IMR-90 (cell line): ENCODE measurements around the gene CA9. TPM values are rescaled to one million over a fixed set of nuclear protein-coding genes. Genes with fewer than 3 reads are reported as not detected.

Experiments used
- ATAC-seq: fragments of 200-7000 bp; cut with Tn5 transposase; 2 replicates; pipeline ENCODE4 v1.9.1; 2020; ENCODE audit warnings: low read depth, mild to moderate bottlenecking, moderate library complexity
- BruUV-seq: library from RNA; stranded (reverse); fragments of 400-500 nt; replicated peaks from 2 replicates; lab custom pipeline; 2021; lab: Mats Ljungman, UMichigan
- CTCF ChIA-PET: fragments of 300-600 bp; formaldehyde crosslinking; extraction: SDS; loops from one replicate; lab custom pipeline; 2021; ENCODE audit warnings: antibody characterized with exemption; lab: Yijun Ruan, JAX
- POLR2A ChIA-PET: fragments of 300-600 bp; sonication (Branson Sonifier 250); formaldehyde crosslinking; loops from one replicate; lab custom pipeline; 2022; ENCODE audit warnings: antibody characterized with exemption; ENCODE audit not compliant: unreplicated experiment; lab: Charles Lee
- DNase-seq: peaks from one replicate; pipeline ENCODE4 v3.0.0; 2013
- H2AFZ ChIP-seq: replicated peaks from 2 replicates; pipeline ENCODE3; 2013; ENCODE audit warnings: low read length, mild to moderate bottlenecking; ENCODE audit not compliant: poor library complexity
- H2AK5ac ChIP-seq: 2 replicates; pipeline ENCODE4 v1.6.1; 2013; ENCODE audit warnings: low read depth, low read length, inconsistent platforms
- H2AK9ac ChIP-seq: replicated peaks from 2 replicates; pipeline ENCODE3; 2013; ENCODE audit warnings: mild to moderate bottlenecking, low read depth, low read length, moderate library complexity; ENCODE audit not compliant: poor library complexity
- H2BK120ac ChIP-seq: 2 replicates; pipeline ENCODE4 v1.6.1; 2013; ENCODE audit warnings: low read depth, low read length, inconsistent platforms
- H2BK15ac ChIP-seq: 3 replicates; pipeline ENCODE4 v1.6.1; 2013; ENCODE audit warnings: low read depth, low read length, inconsistent platforms
- H2BK20ac ChIP-seq: 2 replicates; pipeline ENCODE4 v1.6.1; 2013; ENCODE audit warnings: low read depth, mild to moderate bottlenecking, inconsistent platforms, low read length, moderate library complexity
- H2BK5ac ChIP-seq: 2 replicates; pipeline ENCODE4 v1.6.1; 2013; ENCODE audit warnings: mild to moderate bottlenecking, low read depth, low read length, inconsistent platforms; ENCODE audit not compliant: poor library complexity, severe bottlenecking
- H3K14ac ChIP-seq: replicated peaks from 2 replicates; pipeline ENCODE4 v1.6.1; 2013; ENCODE audit warnings: low read depth, low read length, inconsistent platforms
- H3K18ac ChIP-seq: 2 replicates; pipeline ENCODE4 v1.6.1; 2013; ENCODE audit warnings: low read depth, low read length, control low read depth
- H3K23ac ChIP-seq: 2 replicates; pipeline ENCODE4 v1.6.1; 2013; ENCODE audit warnings: low read depth, low read length, inconsistent platforms
- H3K27ac ChIP-seq: 2 replicates; pipeline ENCODE4 v1.5.1; 2013; ENCODE audit warnings: mild to moderate bottlenecking, control low read depth, low read length; ENCODE audit not compliant: insufficient read depth
- H3K27me3 ChIP-seq: 2 replicates; pipeline ENCODE4 v1.6.1; 2013; ENCODE audit warnings: low read length; ENCODE audit not compliant: control insufficient read depth, insufficient read depth
- H3K36me3 ChIP-seq: 2 replicates; pipeline ENCODE4 v1.6.1; 2013; ENCODE audit warnings: low read length, mixed read lengths; ENCODE audit not compliant: control insufficient read depth, insufficient read depth
- H3K4ac ChIP-seq: 2 replicates; pipeline ENCODE4 v1.6.1; 2013; ENCODE audit warnings: low read depth, low read length, inconsistent platforms
- H3K4me1 ChIP-seq: 2 replicates; pipeline ENCODE4 v1.6.1; 2013; ENCODE audit warnings: low read length, mixed read lengths; ENCODE audit not compliant: control insufficient read depth, insufficient read depth
- H3K4me2 ChIP-seq: 2 replicates; pipeline ENCODE4 v1.6.1; 2013; ENCODE audit warnings: low read depth, mild to moderate bottlenecking, control low read depth, low read length, moderate library complexity
- H3K4me3 ChIP-seq: 2 replicates; pipeline ENCODE4 v1.5.1; 2013; ENCODE audit warnings: low read depth, mild to moderate bottlenecking, control low read depth, low read length, moderate library complexity; ENCODE audit not compliant: insufficient read depth
- H3K56ac ChIP-seq: 2 replicates; pipeline ENCODE4 v1.6.1; 2013; ENCODE audit warnings: low read length, inconsistent platforms; ENCODE audit not compliant: insufficient read depth; ENCODE audit errors: extremely low read depth
- H3K79me1 ChIP-seq, 2 experiments: 2 replicates each; pipeline ENCODE4 v1.6.1; 2013; ENCODE audit warnings: low read length in 2 of 2, inconsistent platforms in 1 of 2, low read depth in 1 of 2
- H3K9ac ChIP-seq: 2 replicates; pipeline ENCODE4 v1.6.1; 2013; ENCODE audit warnings: low read depth, low read length, control low read depth
- H3K9me1 ChIP-seq: 2 replicates; pipeline ENCODE4 v1.6.1; 2013; ENCODE audit warnings: low read length, inconsistent platforms; ENCODE audit not compliant: insufficient read depth
- H3K9me3 ChIP-seq: 2 replicates; pipeline ENCODE4 v1.6.1; 2013; ENCODE audit warnings: low read length; ENCODE audit not compliant: control insufficient read depth, insufficient read depth
- H4K20me1 ChIP-seq: 2 replicates; pipeline ENCODE4 v1.6.1; 2013; ENCODE audit warnings: low read length, inconsistent platforms; ENCODE audit not compliant: insufficient read depth
- H4K5ac ChIP-seq: 2 replicates; pipeline ENCODE4 v1.6.1; 2013; ENCODE audit warnings: mild to moderate bottlenecking, low read depth, low read length, control low read depth
- H4K8ac ChIP-seq, 2 experiments: 2 replicates each; pipeline ENCODE4 v1.6.1; 2013; ENCODE audit warnings: low read depth in 2 of 2, low read length in 2 of 2, control low read depth in 1 of 2, inconsistent platforms in 1 of 2
- H4K91ac ChIP-seq: 2 replicates; pipeline ENCODE4 v1.6.1; 2013; ENCODE audit warnings: low read depth, low read length, inconsistent platforms; ENCODE audit not compliant: insufficient read depth
- BHLHE40 ChIP-seq: fragments of 150-350 bp; IDR thresholded peaks from 2 replicates; pipeline ENCODE4 v1.6.1; 2016; ENCODE audit warnings: mild to moderate bottlenecking, low read depth, low read length
- CEBPB ChIP-seq: IDR thresholded peaks from 2 replicates; pipeline ENCODE4 v1.6.1; 2012; ENCODE audit warnings: low read depth, low read length, improper control_type of control experiment
- CHD1 ChIP-seq: IDR thresholded peaks from 2 replicates; pipeline ENCODE4 v1.6.1; 2012; ENCODE audit warnings: low read depth, low read length, improper control_type of control experiment
- FOS ChIP-seq: fragments of 150-350 bp; IDR thresholded peaks from 2 replicates; pipeline ENCODE4 v1.6.1; 2016; ENCODE audit warnings: low read depth, low read length
- MAFK ChIP-seq: IDR thresholded peaks from 2 replicates; pipeline ENCODE4 v1.6.1; 2012; ENCODE audit warnings: low read depth, low read length, improper control_type of control experiment
- MAZ ChIP-seq: IDR thresholded peaks from 2 replicates; pipeline ENCODE4 v1.6.1; 2012; ENCODE audit warnings: low read depth, mild to moderate bottlenecking, low read length, improper control_type of control experiment, moderate library complexity, borderline replicate concordance
- MXI1 ChIP-seq: IDR thresholded peaks from 2 replicates; pipeline ENCODE4 v1.6.1; 2012; ENCODE audit warnings: low read depth, mild to moderate bottlenecking, low read length, moderate library complexity, borderline replicate concordance
- NFE2L2 ChIP-seq: fragments of 150-350 bp; IDR thresholded peaks from 2 replicates; pipeline ENCODE4 v1.6.1; 2016; ENCODE audit warnings: low read depth, mild to moderate bottlenecking, low read length
- POLR2A ChIP-seq: IDR thresholded peaks from 2 replicates; pipeline ENCODE4 v1.6.1; 2012; ENCODE audit warnings: mild to moderate bottlenecking, low read depth, low read length
- RAD21 ChIP-seq: IDR thresholded peaks from 2 replicates; pipeline ENCODE4 v1.6.1; 2012; ENCODE audit warnings: low read length, improper control_type of control experiment
- RCOR1 ChIP-seq: IDR thresholded peaks from 2 replicates; pipeline ENCODE4 v1.6.1; 2012; ENCODE audit warnings: mild to moderate bottlenecking, low read length, improper control_type of control experiment; ENCODE audit not compliant: insufficient replicate concordance
- RFX5 ChIP-seq: IDR thresholded peaks from 2 replicates; pipeline ENCODE4 v1.8.0; 2012; ENCODE audit warnings: low read depth, mild to moderate bottlenecking, low read length, moderate library complexity
- SMC3 ChIP-seq: fragments of 150-350 bp; IDR thresholded peaks from 2 replicates; pipeline ENCODE4 v1.6.1; 2016; ENCODE audit warnings: low read depth, mild to moderate bottlenecking, antibody characterized with exemption, low read length, moderate library complexity
- WGBS, 2 experiments: methylation state at CpG; one replicate each; pipeline versions ENCODE4 v1.1.5 to v1.1.7; 2013; ENCODE audit warnings: missing lambda C conversion rate in 2 of 2; ENCODE audit not compliant: insufficient read length in 1 of 2; ENCODE audit errors: extremely low coverage in 2 of 2; 5-methylcytosine and 5-hydroxymethylcytosine counted together
- dilution Hi-C: fragments of 300-500 bp; cut with HindIII; formaldehyde crosslinking; loops from one replicate; pipeline ENCODE4 v1.14.3; 2018; ENCODE audit warnings: low sequenced_read_pairs; ENCODE audit not compliant: unreplicated experiment
- in situ Hi-C: fragments of 300-500 bp; cut with MboI; formaldehyde crosslinking; loops from 3 replicates; pipeline ENCODE4 v1.14.3; 2019; ENCODE audit warnings: low sequenced_read_pairs, inconsistent platforms, mixed read lengths
- intact Hi-C: fragments of 100-400 bp; cut with micrococcal nuclease; formaldehyde crosslinking; loops from 2 replicates; pipeline ENCODE4 v1.10.0; 2022
- polyA plus RNA-seq, 3 experiments: library from polyadenylated mRNA; depleted of rRNA; stranded (reverse); fragments of >200 nt; gene quantifications; 2 replicates each; pipeline ENCODE4 v1.2.3, GENCODE V29; 2012; ENCODE audit warnings: low replicate concordance in 1 of 3
- total RNA-seq: library from RNA; depleted of rRNA; stranded (reverse); fragments of >200 nt; gene quantifications from 2 replicates; pipeline ENCODE4 v1.2.3, GENCODE V29; 2012
- TF ChIP-seq, protein P1 (sequence below): conservative IDR thresholded peaks from 2 replicates; pipeline ENCODE4 v1.5.1; 2012; ENCODE audit warnings: mild to moderate bottlenecking, low read depth, low read length, improper control_type of control experiment
- TF ChIP-seq, protein P2 (sequence below): fragments of 150-350 bp; IDR thresholded peaks from 2 replicates; pipeline ENCODE4 v1.6.1; 2017; ENCODE audit warnings: mild to moderate bottlenecking, antibody characterized with exemption, low read length, low read depth
- TF ChIP-seq, protein P3 (sequence below): fragments of 150-350 bp; IDR thresholded peaks from 2 replicates; pipeline ENCODE4 v1.6.1; 2016; ENCODE audit warnings: low read depth, mild to moderate bottlenecking, low read length, moderate library complexity, borderline replicate concordance

CA9 gene
- total and polyA plus RNA-seq, 2 of the 4 experiments (the other 2 are of a cell fraction) = 0.54 to 3.9 TPM

DNA sequence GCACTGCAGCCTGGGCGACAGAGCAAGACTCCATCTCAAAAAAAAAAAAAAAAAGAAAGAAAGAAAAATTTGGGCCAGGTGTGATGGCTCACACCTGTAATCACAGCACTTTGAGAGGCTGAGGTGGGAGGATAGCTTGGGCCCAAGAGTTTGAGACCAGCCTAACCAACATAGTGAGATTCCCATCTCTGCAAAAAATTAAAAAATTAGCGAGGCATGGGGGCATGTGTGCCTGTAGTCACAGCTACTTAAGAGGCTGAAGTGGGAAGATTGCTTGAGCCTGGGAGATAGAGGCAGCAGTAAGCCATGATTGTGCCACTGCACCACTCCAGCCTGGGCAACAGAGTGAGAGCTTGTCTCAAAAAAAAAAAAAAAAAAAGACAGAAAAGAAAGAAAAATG lies 20.1 kb upstream of the CA9 start:
- no peak for ATAC-seq
- Histone ChIP-seq H3K27ac (no peak overlapping the region), H2AFZ (no peak overlapping the region), H3K18ac (no peak overlapping the region), H3K79me1 (peaks cover 0 to 1% of the 10 kb centered on the region in 2 experiments; a peak in 3 of 4 replicates), H3K9me1 (peaks cover 4% of the 10 kb centered on the region; the same call in 1 of the 2 replicates), H4K8ac (no peak overlapping the region), H2BK5ac (no peak overlapping the region), H3K36me3 (no peaks in the 10 kb centered on the region), H2BK120ac (no peak overlapping the region), H3K27me3 (no peaks in the 10 kb centered on the region), H3K4me3 (no peak overlapping the region), H3K23ac (no peak overlapping the region), H3K4ac (no peak overlapping the region), H4K5ac (no peak overlapping the region), H3K14ac (no peak overlapping the region), H3K56ac (no peak overlapping the region), H3K4me2 (no peak overlapping the region), H2BK20ac (no peak overlapping the region), H3K9me3 (no peaks in the 10 kb centered on the region), H2AK9ac (no peak overlapping the region), H3K4me1 (peaks cover 13% of the 10 kb centered on the region; the same call in 1 of the 2 replicates), H4K20me1 (peaks cover 3% of the 10 kb centered on the region; the same call in 1 of the 2 replicates), H3K9ac (no peak overlapping the region), H4K91ac (no peak overlapping the region), H2AK5ac (no peak overlapping the region), H2BK15ac (no peak overlapping the region)
- ChIA-PET POLR2A (interaction anchor here (0.6 kb wide), 1 partner anchor 36 kb away, joined by 5 read pairs; the partner anchor contains the start of gene TPM2), CTCF (no interaction called here)
- intact Hi-C loops = loop anchor here (10.0 kb wide), 2 partner anchors 161 to 169 kb away; partner anchors contain the start of genes HINT2 and SPAG8
- in situ Hi-C loops = loop anchor here (10.0 kb wide), 1 partner anchor 149 kb away; no protein-coding TSS in a partner anchor
- WGBS, 2 experiments = no CpG with 5 or more reads among the region's 2 CpGs
- DNase-seq = no peak
- dilution Hi-C loops = no loop called here
- BruUV-seq = no TSS peak
- TF ChIP-seq POLR2A (no peak), BHLHE40 (no peak), RCOR1 (no peak), MAFK (no peak), SMC3 (no peak), FOS (no peak), CHD1 (no peak), MAZ (no peak), RAD21 (no peak), RFX5 (no peak), MXI1 (no peak), NFE2L2 (no peak), CEBPB (no peak)
- TF ChIP-seq, protein P1, sequence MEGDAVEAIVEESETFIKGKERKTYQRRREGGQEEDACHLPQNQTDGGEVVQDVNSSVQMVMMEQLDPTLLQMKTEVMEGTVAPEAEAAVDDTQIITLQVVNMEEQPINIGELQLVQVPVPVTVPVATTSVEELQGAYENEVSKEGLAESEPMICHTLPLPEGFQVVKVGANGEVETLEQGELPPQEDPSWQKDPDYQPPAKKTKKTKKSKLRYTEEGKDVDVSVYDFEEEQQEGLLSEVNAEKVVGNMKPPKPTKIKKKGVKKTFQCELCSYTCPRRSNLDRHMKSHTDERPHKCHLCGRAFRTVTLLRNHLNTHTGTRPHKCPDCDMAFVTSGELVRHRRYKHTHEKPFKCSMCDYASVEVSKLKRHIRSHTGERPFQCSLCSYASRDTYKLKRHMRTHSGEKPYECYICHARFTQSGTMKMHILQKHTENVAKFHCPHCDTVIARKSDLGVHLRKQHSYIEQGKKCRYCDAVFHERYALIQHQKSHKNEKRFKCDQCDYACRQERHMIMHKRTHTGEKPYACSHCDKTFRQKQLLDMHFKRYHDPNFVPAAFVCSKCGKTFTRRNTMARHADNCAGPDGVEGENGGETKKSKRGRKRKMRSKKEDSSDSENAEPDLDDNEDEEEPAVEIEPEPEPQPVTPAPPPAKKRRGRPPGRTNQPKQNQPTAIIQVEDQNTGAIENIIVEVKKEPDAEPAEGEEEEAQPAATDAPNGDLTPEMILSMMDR = no peak
- TF ChIP-seq, protein P2, sequence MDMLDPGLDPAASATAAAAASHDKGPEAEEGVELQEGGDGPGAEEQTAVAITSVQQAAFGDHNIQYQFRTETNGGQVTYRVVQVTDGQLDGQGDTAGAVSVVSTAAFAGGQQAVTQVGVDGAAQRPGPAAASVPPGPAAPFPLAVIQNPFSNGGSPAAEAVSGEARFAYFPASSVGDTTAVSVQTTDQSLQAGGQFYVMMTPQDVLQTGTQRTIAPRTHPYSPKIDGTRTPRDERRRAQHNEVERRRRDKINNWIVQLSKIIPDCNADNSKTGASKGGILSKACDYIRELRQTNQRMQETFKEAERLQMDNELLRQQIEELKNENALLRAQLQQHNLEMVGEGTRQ = no peak
- TF ChIP-seq, protein P3, sequence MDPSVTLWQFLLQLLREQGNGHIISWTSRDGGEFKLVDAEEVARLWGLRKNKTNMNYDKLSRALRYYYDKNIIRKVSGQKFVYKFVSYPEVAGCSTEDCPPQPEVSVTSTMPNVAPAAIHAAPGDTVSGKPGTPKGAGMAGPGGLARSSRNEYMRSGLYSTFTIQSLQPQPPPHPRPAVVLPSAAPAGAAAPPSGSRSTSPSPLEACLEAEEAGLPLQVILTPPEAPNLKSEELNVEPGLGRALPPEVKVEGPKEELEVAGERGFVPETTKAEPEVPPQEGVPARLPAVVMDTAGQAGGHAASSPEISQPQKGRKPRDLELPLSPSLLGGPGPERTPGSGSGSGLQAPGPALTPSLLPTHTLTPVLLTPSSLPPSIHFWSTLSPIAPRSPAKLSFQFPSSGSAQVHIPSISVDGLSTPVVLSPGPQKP = no peak
